GM23338 (cell line): ENCODE data around the gene BLOC1S1. TPM values are rescaled to one million over a fixed set of nuclear protein-coding genes. Genes with fewer than 3 reads are reported as not detected.

Experiments
- ATAC-seq: fragments of 200-7000 bp; cut with Tn5 transposase; 3 replicates; pipeline ENCODE4 v1.9.1; 2020
- DNase-seq: peaks from one replicate; pipeline ENCODE4 v3.0.0-alpha.2; 2015; ENCODE audit warnings: low spot score
- H2AFZ ChIP-seq: fragments of 200-600 bp; sonication (generic); 2 replicates; pipeline ENCODE4 v1.8.0; 2016; ENCODE audit warnings: antibody characterized with exemption, mild to moderate bottlenecking, moderate library complexity
- H3F3A ChIP-seq: fragments of 200-600 bp; sonication (generic); replicated peaks from 2 replicates; pipeline ENCODE4 v1.8.0; 2017; ENCODE audit warnings: antibody characterized with exemption, mixed run types, low read depth
- H3K27ac ChIP-seq: fragments of 200-600 bp; sonication (generic); 2 replicates; pipeline ENCODE4 v1.6.1; 2016; ENCODE audit warnings: low read depth
- H3K27me3 ChIP-seq: fragments of 200-600 bp; sonication (generic); 2 replicates; pipeline ENCODE4 v1.8.0; 2016; ENCODE audit warnings: mild to moderate bottlenecking, mixed run types, moderate library complexity; ENCODE audit not compliant: insufficient read depth
- H3K36me3 ChIP-seq: fragments of 200-600 bp; sonication (generic); 2 replicates; pipeline ENCODE4 v1.8.0; 2016; ENCODE audit warnings: mild to moderate bottlenecking; ENCODE audit not compliant: insufficient read depth
- H3K4me1 ChIP-seq: fragments of 200-600 bp; sonication (generic); 2 replicates; pipeline ENCODE4 v1.8.0; 2016; ENCODE audit warnings: mild to moderate bottlenecking, moderate library complexity; ENCODE audit not compliant: insufficient read depth
- H3K4me2 ChIP-seq: fragments of 200-600 bp; sonication (generic); 2 replicates; pipeline ENCODE4 v1.7.1; 2017; ENCODE audit warnings: mixed run types
- H3K4me3 ChIP-seq: fragments of 200-600 bp; sonication (generic); 2 replicates; pipeline ENCODE4 v1.6.1; 2016; ENCODE audit warnings: mixed run types
- H3K79me2 ChIP-seq: fragments of 200-600 bp; sonication (generic); replicated peaks from 2 replicates; pipeline ENCODE4 v1.8.0; 2017; ENCODE audit warnings: mild to moderate bottlenecking; ENCODE audit not compliant: insufficient read depth
- H3K9me2 ChIP-seq: fragments of 200-600 bp; sonication (generic); 2 replicates; pipeline ENCODE4 v1.8.0; 2017; ENCODE audit not compliant: insufficient read depth
- H4K20me1 ChIP-seq: fragments of 200-600 bp; sonication (generic); replicated peaks from 2 replicates; pipeline ENCODE4 v1.8.0; 2017; ENCODE audit warnings: mild to moderate bottlenecking; ENCODE audit not compliant: insufficient read depth
- H3K27ac Mint-ChIP-seq: 2 replicates; pipeline ENCODE4 v1.8.0; 2020; ENCODE audit warnings: inconsistent platforms, mild to moderate bottlenecking, moderate library complexity, mixed read lengths
- H3K27me3 Mint-ChIP-seq: 3 replicates; pipeline ENCODE4 v1.8.0; 2022; ENCODE audit warnings: low read depth, mild to moderate bottlenecking, moderate library complexity, mixed read lengths, inconsistent platforms; ENCODE audit not compliant: insufficient read depth, poor library complexity
- H3K36me3 Mint-ChIP-seq: 3 replicates; pipeline ENCODE4 v1.8.0; 2021; ENCODE audit warnings: low read depth, mild to moderate bottlenecking, inconsistent platforms, moderate library complexity, mixed read lengths
- H3K4me1 Mint-ChIP-seq: 3 replicates; pipeline ENCODE4 v1.8.0; 2020; ENCODE audit warnings: mild to moderate bottlenecking, inconsistent platforms, mixed read lengths
- H3K4me3 Mint-ChIP-seq: 3 replicates; pipeline ENCODE4 v1.8.0; 2021; ENCODE audit warnings: moderate library complexity, mild to moderate bottlenecking, inconsistent platforms, mixed read lengths
- H3K9me3 Mint-ChIP-seq: 3 replicates; pipeline ENCODE4 v1.8.0; 2020; ENCODE audit warnings: moderate library complexity, mild to moderate bottlenecking, inconsistent platforms, mixed read lengths
- CREB1 ChIP-seq: fragments of 250-450 bp; sonication (Bioruptor Pico); IDR thresholded peaks from 2 replicates; pipeline ENCODE4 v1.5.0; 2020; ENCODE audit warnings: low read depth, mild to moderate bottlenecking, moderate library complexity
- CTCF ChIP-seq, 2 experiments: fragments of 200-600 bp in 1 of 2; sonication (generic) in 1 of 2; conservative IDR thresholded peaks; 2 replicates each; pipeline versions ENCODE4 v1.5.1 to v1.6.1; 2016 to 2017; ENCODE audit warnings: antibody characterized with exemption in 2 of 2, low read depth in 2 of 2, mild to moderate bottlenecking in 2 of 2, moderate library complexity in 1 of 2
- EZH2phosphoT487 ChIP-seq: fragments of 200-600 bp; sonication (generic); IDR thresholded peaks from one replicate; pipeline ENCODE4 v1.8.1; 2018; ENCODE audit warnings: antibody characterized with exemption; ENCODE audit not compliant: unreplicated experiment
- NANOG ChIP-seq: IDR thresholded peaks from 2 replicates; pipeline ENCODE4 v1.6.1; 2016; ENCODE audit warnings: antibody characterized with exemption, borderline replicate concordance
- ZNF114 ChIP-seq: fragments of 250-450 bp; sonication (Bioruptor Pico); IDR thresholded peaks from 2 replicates; pipeline ENCODE4 v1.5.0; 2020; ENCODE audit warnings: mild to moderate bottlenecking, moderate library complexity
- ZNF331 ChIP-seq: fragments of 250-450 bp; sonication (Bioruptor Pico); IDR thresholded peaks from 2 replicates; pipeline ENCODE4 v1.5.0; 2020; ENCODE audit warnings: low read depth, mild to moderate bottlenecking, moderate library complexity
- polyA plus RNA-seq: library from polyadenylated mRNA; unstranded; fragments of >200 nt; fragmentation: Nextera tagmentation; extraction: Ambion mirVana; gene quantifications from 2 replicates; pipeline ENCODE4 v1.2.1, GENCODE V29; 2016
- total RNA-seq: library from RNA; depleted of rRNA; stranded (reverse); fragments of >200 nt; shearing (Covaris generic); gene quantifications from 2 replicates; pipeline ENCODE4 v1.2.3, GENCODE V29; 2014

The BLOC1S1 gene
- total and polyA plus RNA-seq, 2 experiments from 2014 or later = 68.3 to 174 TPM

DNA sequence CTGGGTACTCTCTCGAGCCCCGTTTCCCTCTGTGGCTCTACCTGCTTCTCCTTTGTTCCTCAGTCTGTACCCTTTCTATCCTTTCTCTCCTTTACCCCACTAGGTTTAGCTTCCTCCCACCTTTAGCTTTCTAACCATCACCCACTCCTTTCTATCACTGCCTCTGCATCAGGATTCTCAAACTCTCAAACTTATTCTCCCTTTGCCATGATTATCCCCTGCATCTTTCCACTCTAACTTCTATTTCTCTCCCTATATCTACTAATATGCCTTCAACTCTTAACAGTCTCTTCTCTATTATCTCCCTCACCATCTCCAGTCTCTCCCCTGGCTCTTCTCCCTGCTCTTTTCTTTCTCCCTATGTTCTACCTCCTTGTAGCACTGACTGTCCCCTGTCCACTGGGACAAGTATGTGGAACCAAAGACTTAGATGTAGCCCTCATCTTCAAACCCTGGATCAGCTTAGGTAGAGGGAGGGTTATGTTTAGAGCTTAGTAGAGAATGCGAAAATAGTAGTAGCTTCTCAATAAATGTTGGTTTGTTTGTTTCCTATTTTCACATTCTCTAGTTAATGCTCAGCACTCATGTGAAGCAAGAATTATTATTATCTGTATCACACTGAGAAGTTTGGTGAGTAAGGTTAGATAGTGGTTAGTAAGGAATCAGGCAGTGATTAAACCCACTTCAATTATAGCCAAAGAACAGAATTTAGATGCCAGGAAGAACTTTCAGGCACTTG is 30.5 kb downstream of the BLOC1S1 start:
- Mint-ChIP-seq H3K9me3 (no peaks in the 10 kb centered on the region; the same call in 2 of the 3 replicates), H3K36me3 (peaks cover 46% of the 10 kb centered on the region), H3K4me3 (peak overlapping the region; percentile 94), H3K27ac (peak overlapping the region; percentile 76), H3K27me3 (peaks cover 19% of the 10 kb centered on the region), H3K4me1 (peaks cover 66% of the 10 kb centered on the region)
- peak overlapping the region; percentile 95 for H3K4me3 ChIP-seq
- peaks cover 47% of the 10 kb centered on the region for H3K79me2 ChIP-seq
- H3K4me2 ChIP-seq = peak overlapping the region; percentile 85
- no peak overlapping the region for H2AFZ ChIP-seq
- H3K9me2 ChIP-seq = 0 out of 2 replicates have a peak, but pooled peaks cover 4% of the 10 kb centered on the region
- H4K20me1 ChIP-seq = peaks cover 29% of the 10 kb centered on the region
- H3K36me3 ChIP-seq = peaks cover 15% of the 10 kb centered on the region
- no peaks in the 10 kb centered on the region for H3K27me3 ChIP-seq
- peaks cover 21% of the 10 kb centered on the region for H3F3A ChIP-seq
- TF ChIP-seq ZNF114 (CRISPR knock-in tag) (no peak), ZNF331 (CRISPR knock-in tag) (no peak), CTCF (conservative IDR thresholded peaks at IDR 0.05; ENCODE audit: low read depth in 2 of 2) (no peak)
- H3K27ac ChIP-seq = peak overlapping the region; percentile 99
- DNase-seq = no peak
- H3K4me1 ChIP-seq = peaks cover 58% of the 10 kb centered on the region
- no peak for ATAC-seq

DNA sequence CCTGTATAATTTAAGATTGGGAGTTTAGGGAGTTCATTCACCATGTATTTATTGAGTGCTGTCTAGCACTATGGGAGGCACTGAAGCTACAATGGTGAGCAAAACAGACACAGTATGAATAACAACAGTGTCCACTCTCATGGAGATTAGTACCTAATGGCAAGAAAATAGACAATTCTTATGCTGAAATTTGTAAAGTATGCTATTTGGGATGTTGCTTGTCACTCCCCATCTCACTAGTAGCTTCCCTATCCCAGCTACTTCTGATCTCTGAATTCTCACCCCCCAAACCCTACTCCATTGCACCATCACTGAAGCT is 31.0 kb downstream of the BLOC1S1 start:
- DNase-seq = no peak
- Histone ChIP-seq H3K4me1 (peaks cover 58% of the 10 kb centered on the region), H4K20me1 (peaks cover 34% of the 10 kb centered on the region), H3K79me2 (peaks cover 47% of the 10 kb centered on the region), H2AFZ (no peak overlapping the region), H3K4me3 (peak overlapping the region; percentile 95), H3K4me2 (peak overlapping the region; percentile 85), H3K36me3 (peaks cover 15% of the 10 kb centered on the region), H3K27me3 (no peaks in the 10 kb centered on the region), H3K9me2 (0 out of 2 replicates have a peak, but pooled peaks cover 4% of the 10 kb centered on the region), H3F3A (peaks cover 25% of the 10 kb centered on the region), H3K27ac (peak overlapping the region; percentile 99; the same call in 1 of the 2 replicates)
- peak; percentile 9 for ATAC-seq
- Mint-ChIP-seq H3K27ac (peak overlapping the region; percentile 76), H3K36me3 (peaks cover 51% of the 10 kb centered on the region), H3K27me3 (peaks cover 19% of the 10 kb centered on the region), H3K9me3 (no peaks in the 10 kb centered on the region; the same call in 2 of the 3 replicates), H3K4me3 (peak overlapping the region; percentile 94), H3K4me1 (peaks cover 63% of the 10 kb centered on the region)
- TF ChIP-seq EZH2phosphoT487 (no peak), CREB1 (no peak), NANOG (peak; percentile 61; the same call in 1 of the 2 replicates)
